Measurements from ENCODE around the gene ATRX.

ATRX gene

GRCh38 chrX:77733342-77733741, 52.7 kb downstream of the ATRX start:
- H3K27ac ChIP-seq (ENCODE audit: extremely low read depth, low read depth, low read length), result no peak overlapping the region
- H3K4me1 ChIP-seq (ENCODE audit: control insufficient read depth, insufficient read depth, low read length), result peaks cover 6% of the 10 kb centered on the region; the same call in 1 of the 2 replicates
- TF ChIP-seq ZNF184 (tag by site-specific recombination; IDR thresholded peaks at IDR 0.05) (peak; percentile 95), PATZ1 (tag by site-specific recombination; IDR thresholded peaks at IDR 0.05) (no peak)
- no peak overlapping the region for H3K4me3 ChIP-seq (ENCODE audit: low read depth, low read length)
- ChIA-PET POLR2A (no interaction called here), CTCF (interaction anchor here (0.6 kb wide), 1 partner anchor 15 kb away, joined by 3 read pairs; no protein-coding TSS in a partner anchor)
- no peaks in the 10 kb centered on the region; the same call in 1 of the 2 replicates for H3K9me3 ChIP-seq (ENCODE audit: control insufficient read depth, insufficient read depth, low read depth, low read length)
- peaks cover 0 to 4% of the 10 kb centered on the region in 2 experiments; a peak in 1 of 3 replicates for H3K36me3 ChIP-seq (ENCODE audit: control insufficient read depth in 2 of 2, insufficient read depth in 1 of 2, low read length in 2 of 2)

GRCh38 chrX:77731821-77732419, 54.1 kb downstream of the ATRX start:
- Histone ChIP-seq H3K9me3 (ENCODE audit: control insufficient read depth, insufficient read depth, low read depth, low read length) (no peaks in the 10 kb centered on the region; the same call in 1 of the 2 replicates), H3K36me3 (ENCODE audit: control insufficient read depth in 2 of 2, insufficient read depth in 1 of 2, low read length in 2 of 2) (no peaks in the 10 kb centered on the region; a peak in 1 of 3 replicates), H3K4me1 (ENCODE audit: control insufficient read depth, insufficient read depth, low read length) (peaks cover 6% of the 10 kb centered on the region; the same call in 1 of the 2 replicates), H3K4me3 (ENCODE audit: low read depth, low read length) (no peak overlapping the region), H3K27ac (ENCODE audit: extremely low read depth, low read depth, low read length) (no peak overlapping the region)
- TF ChIP-seq ZNF311 (tag by site-specific recombination; IDR thresholded peaks at IDR 0.05; ENCODE audit: borderline replicate concordance) (no peak), ZBTB49 (tag by site-specific recombination; IDR thresholded peaks at IDR 0.05; ENCODE audit: low read depth) (no peak), ZNF324 (tag by site-specific recombination; IDR thresholded peaks at IDR 0.05) (no peak), ZNF514 (tag by site-specific recombination; IDR thresholded peaks at IDR 0.05) (no peak), ZSCAN16 (tag by site-specific recombination; IDR thresholded peaks at IDR 0.05) (no peak), ZNF18 (tag by site-specific recombination; IDR thresholded peaks at IDR 0.05) (no peak), ZNF146 (tag by site-specific recombination; IDR thresholded peaks at IDR 0.05) (no peak), INSM2 (tag by site-specific recombination; IDR thresholded peaks at IDR 0.05) (no peak), CTCF (tag by site-specific recombination; IDR thresholded peaks at IDR 0.05) (peak; percentile 39; the same call in 1 of the 2 replicates), ZNF354C (tag by site-specific recombination; IDR thresholded peaks at IDR 0.05; ENCODE audit: borderline replicate concordance, low read depth) (no peak), GLIS1 (tag by site-specific recombination; IDR thresholded peaks at IDR 0.05) (0 out of 2 replicates have a peak, but pooled peaks have one; percentile 10), ZNF654 (tag by site-specific recombination; IDR thresholded peaks at IDR 0.05; ENCODE audit: low read depth) (no peak), ZSCAN18 (tag by site-specific recombination; IDR thresholded peaks at IDR 0.05) (no peak), ZNF169 (tag by site-specific recombination; IDR thresholded peaks at IDR 0.05) (no peak)
- ChIA-PET POLR2A (no interaction called here), CTCF (interaction anchor here (1.6 kb wide), 1 partner anchor 14 kb away, joined by 5 read pairs; no protein-coding TSS in a partner anchor)
